ENCODE results near the gene SEZ6L2. TPM values are rescaled to one million over a fixed set of nuclear protein-coding genes. Genes with fewer than 3 reads are reported as not detected.

The SEZ6L2 gene
- total RNA-seq, 1 experiment from 2014 or later: 44.7 TPM

GRCh38 chr16:29860218-29860617 lies 39.1 kb downstream of the SEZ6L2 start:
- WGBS (ENCODE audit: extremely low coverage, insufficient read length, low lambda C conversion rate): no CpG with 5 or more reads among the region's 9 CpGs
- Histone ChIP-seq H3T11ph (ENCODE audit: low read length) (no peak overlapping the region), H3K23me2 (ENCODE audit: insufficient read length, low read depth, low read length, poor library complexity, severe bottlenecking) (peaks cover 9% of the 10 kb centered on the region), H3K4ac (ENCODE audit: low read depth, low read length) (no peak overlapping the region), H4K91ac (ENCODE audit: insufficient read length, low read depth, low read length) (no peak overlapping the region), H2BK20ac (ENCODE audit: low read depth, low read length, poor library complexity, severe bottlenecking) (no peak overlapping the region), H3K9ac (ENCODE audit: extremely low read depth, insufficient read length, low read length) (no peak overlapping the region), H2BK12ac (ENCODE audit: insufficient read length, low read depth, low read length) (no peak overlapping the region), H3K27me3 (ENCODE audit: insufficient read depth, low read length) (no peaks in the 10 kb centered on the region), H2BK15ac (ENCODE audit: low read depth, low read length) (no peak overlapping the region), H3K27ac (ENCODE audit: insufficient read length, low read depth, low read length) (no peak overlapping the region), H3K9me3 (ENCODE audit: control insufficient read depth, low read depth, low read length) (no peaks in the 10 kb centered on the region), H2BK5ac (ENCODE audit: insufficient read length, low read length) (no peak overlapping the region), H2BK120ac (ENCODE audit: low read depth, low read length, poor library complexity, severe bottlenecking) (no peak overlapping the region), H3K79me2 (ENCODE audit: insufficient read depth, low read length) (no peaks in the 10 kb centered on the region), H2AK5ac (ENCODE audit: insufficient read length, low read length) (no peak overlapping the region), H3K14ac (ENCODE audit: insufficient read depth, low read length) (no peak overlapping the region), H3K4me1 (ENCODE audit: insufficient read depth, low read length) (no peaks in the 10 kb centered on the region; the same call in 1 of the 2 replicates), H3K56ac (ENCODE audit: insufficient read length, low read depth, low read length) (no peak overlapping the region), H2AFZ (ENCODE audit: low read length) (no peak overlapping the region), H3K18ac (ENCODE audit: insufficient read length, low read depth, low read length) (no peak overlapping the region), H3K4me2 (ENCODE audit: insufficient read depth, insufficient read length, low read length) (no peak overlapping the region), H4K5ac (ENCODE audit: insufficient read length, low read depth, low read length) (no peak overlapping the region), H3K23ac (ENCODE audit: insufficient read length, low read depth, low read length) (no peak overlapping the region), H4K8ac (replicated peaks; ENCODE audit: insufficient read length, low read depth, low read length) (no peak overlapping the region), H3K79me1 (ENCODE audit: insufficient read depth, low read depth, low read length, poor library complexity, severe bottlenecking) (peaks cover 8% of the 10 kb centered on the region), H4K20me1 (ENCODE audit: control insufficient read depth, insufficient read depth, insufficient read length) (no peaks in the 10 kb centered on the region)
- Mint-ChIP-seq H3K36me3 (ENCODE audit: insufficient read depth in 1 of 3, low read depth in 3 of 3) (peaks cover 17 to 33% (median 31%) of the 10 kb centered on the region in 3 experiments; a peak in 6 of 7 replicates), H3K4me3 (no peak overlapping the region), H3K27ac (no peak overlapping the region), H3K4me1 (peaks cover 9 to 14% of the 10 kb centered on the region in 2 experiments), H3K9me3 (no peaks in the 10 kb centered on the region), H3K27me3 (ENCODE audit: low read depth) (no peaks in the 10 kb centered on the region; the same call in 1 of the 2 replicates)
- no peak for TF ChIP-seq CTCF (conservative IDR thresholded peaks at IDR 0.05)
- DNase-seq: no peak

All from H9 (cell line).